ENCODE measurements around the gene PCNP.
A peak's percentile ranks its signal among the peaks of the same experiment; 100 is the strongest.
"Not testable (repeated sequence)": the region's sequence is repeated elsewhere in the genome, so short reads cannot be mapped to it uniquely, and the experiment has no call there.

PCNP gene

GRCh38 chr3:101573449-101574387, at the start of gene PCNP:
Gene PCNP, plus strand, starts transcription at chr3:101574180. Its CDS starts 36 bp downstream, at chr3:101574216.
- DNase-seq = peak; percentile 98

- no peak for DNase-seq
Measured at GRCh38 chr3:101527441-101527840, 46.5 kb upstream of the PCNP start.

GRCh38 chr3:101527906-101528305, 46.1 kb upstream of the PCNP start:
- DNase-seq = no peak

- DNase-seq = no peak
Measured at GRCh38 chr3:101529816-101530685, 43.9 kb upstream of the PCNP start.

GRCh38 chr3:101530686-101531047, 43.3 kb upstream of the PCNP start:
- no peak for DNase-seq

- DNase-seq = no peak
Measured at GRCh38 chr3:101531473-101532086, 42.4 kb upstream of the PCNP start.

- no peak for DNase-seq
Measured at GRCh38 chr3:101532783-101533602, 41.0 kb upstream of the PCNP start.

- DNase-seq = no peak
Measured at GRCh38 chr3:101533603-101533968, 40.4 kb upstream of the PCNP start.

- no peak for DNase-seq
Measured at GRCh38 chr3:101535221-101535620, 38.8 kb upstream of the PCNP start.

- DNase-seq = no peak
Measured at GRCh38 chr3:101536266-101536665, 37.7 kb upstream of the PCNP start.

GRCh38 chr3:101536955-101537354, 37.0 kb upstream of the PCNP start:
- DNase-seq = not testable (repeated sequence)

- no peak for DNase-seq
Measured at GRCh38 chr3:101542957-101543356, 31.0 kb upstream of the PCNP start.

- DNase-seq = no peak
Measured at GRCh38 chr3:101544161-101544850, 29.7 kb upstream of the PCNP start.

- DNase-seq = no peak
Measured at GRCh38 chr3:101548527-101549105, 25.4 kb upstream of the PCNP start.

GRCh38 chr3:101549473-101549872, 24.5 kb upstream of the PCNP start:
- no peak for DNase-seq

- not testable (repeated sequence) for DNase-seq
Measured at GRCh38 chr3:101551359-101552081, 22.5 kb upstream of the PCNP start.

GRCh38 chr3:101553381-101553780, 20.6 kb upstream of the PCNP start:
- not testable (repeated sequence) for DNase-seq

GRCh38 chr3:101556064-101556463, 17.9 kb upstream of the PCNP start:
- no peak for DNase-seq

GRCh38 chr3:101561630-101562328, 12.2 kb upstream of the PCNP start, which contains the start of gene TRMT10C:
Gene TRMT10C, plus strand, starts transcription at chr3:101561868. Its CDS starts 2,914 bp downstream, at chr3:101564782.
- DNase-seq = peak; percentile 77
